ENCODE measurements around the gene PLCD1.
"Not testable (repeated sequence)": the region's sequence is repeated elsewhere in the genome, so short reads cannot be mapped to it uniquely, and the experiment has no call there.

The PLCD1 gene

GRCh38 chr3:38036286-38036685, 6.8 kb upstream of the PLCD1 start:
- no peak for DNase-seq

GRCh38 chr3:38034335-38034734, 4.9 kb upstream of the PLCD1 start:
- not testable (repeated sequence) for DNase-seq

- DNase-seq = not testable (repeated sequence)
Observed at GRCh38 chr3:38033586-38033985, 4.1 kb upstream of the PLCD1 start.

- no peak for DNase-seq
Observed at GRCh38 chr3:38032328-38032865, 3.0 kb upstream of the PLCD1 start.

GRCh38 chr3:38031022-38031994, 1.9 kb upstream of the PLCD1 start:
- no peak for DNase-seq

- DNase-seq = no peak
Observed at GRCh38 chr3:38030126-38031021, 932 bp upstream of the PLCD1 start.

GRCh38 chr3:38028621-38029361, 651 bp downstream of the PLCD1 start:
- no peak for DNase-seq

- DNase-seq = no peak
Observed at GRCh38 chr3:38027466-38028465, 1.7 kb downstream of the PLCD1 start.

- no peak for DNase-seq
Observed at GRCh38 chr3:38026856-38027255, 2.6 kb downstream of the PLCD1 start.

- DNase-seq = no peak
Observed at GRCh38 chr3:38022896-38023709, 6.3 kb downstream of the PLCD1 start.

- no peak for DNase-seq
Observed at GRCh38 chr3:38022301-38022700, 7.1 kb downstream of the PLCD1 start.

- DNase-seq = no peak
Observed at GRCh38 chr3:38021196-38021595, 8.2 kb downstream of the PLCD1 start.

- no peak for DNase-seq
Observed at GRCh38 chr3:38020342-38020726, 9.1 kb downstream of the PLCD1 start.

- DNase-seq = no peak
Observed at GRCh38 chr3:38019658-38020341, 9.6 kb downstream of the PLCD1 start.

- no peak for DNase-seq
Observed at GRCh38 chr3:38018296-38019266, 10.9 kb downstream of the PLCD1 start.

GRCh38 chr3:38017445-38018295, 11.8 kb downstream of the PLCD1 start:
- no peak for DNase-seq

- no peak for DNase-seq
Observed at GRCh38 chr3:38016847-38017444, 12.5 kb downstream of the PLCD1 start.
